Liver (tissue), 9 donors: Measurements from ENCODE around the gene AKAP12. TPM values are rescaled to one million over a fixed set of nuclear protein-coding genes. Genes with fewer than 3 reads are reported as not detected.

Experiments
- DNase-seq: peaks from one replicate; pipeline ENCODE4 v3.0.0-alpha.2; 2017; ENCODE audit warnings: low spot score
- H3K27ac ChIP-seq, 2 donors: one replicate each; pipeline ENCODE4 v1.7.0; 2013; ENCODE audit warnings: inconsistent platforms in 2 of 2, low read length in 2 of 2, control low read depth in 1 of 2, low read depth in 1 of 2, mild to moderate bottlenecking in 1 of 2
- H3K27me3 ChIP-seq, 4 donors: one replicate each; pipeline versions ENCODE4 v1.6.1 to v1.7.0; 2013; ENCODE audit warnings: low read length in 3 of 4, inconsistent platforms in 1 of 4, mild to moderate bottlenecking in 1 of 4, moderate library complexity in 1 of 4; ENCODE audit not compliant: control insufficient read depth in 4 of 4, insufficient read depth in 4 of 4
- H3K36me3 ChIP-seq, 4 donors: one replicate each; pipeline versions ENCODE4 v1.6.1 to v1.7.0; 2013; ENCODE audit warnings: low read length in 3 of 4, mild to moderate bottlenecking in 3 of 4, low read depth in 1 of 4, moderate library complexity in 1 of 4; ENCODE audit not compliant: control insufficient read depth in 4 of 4, insufficient read depth in 3 of 4
- H3K4me1 ChIP-seq, 4 donors: one replicate each; pipeline versions ENCODE4 v1.6.1 to v1.7.0; 2013; ENCODE audit warnings: low read length in 3 of 4, mild to moderate bottlenecking in 3 of 4, moderate library complexity in 1 of 4; ENCODE audit not compliant: control insufficient read depth in 4 of 4, insufficient read depth in 4 of 4
- H3K4me3 ChIP-seq, 3 donors: one replicate each; pipeline versions ENCODE4 v1.6.1 to v1.7.0; 2013; ENCODE audit warnings: low read length in 3 of 3, control low read depth in 1 of 3, low read depth in 1 of 3, mild to moderate bottlenecking in 1 of 3
- H3K9ac ChIP-seq, 2 donors: one replicate each; pipeline ENCODE4 v1.7.0; 2013; ENCODE audit warnings: low read length in 2 of 2, mild to moderate bottlenecking in 2 of 2, moderate library complexity in 2 of 2, control low read depth in 1 of 2, low read depth in 1 of 2
- H3K9me3 ChIP-seq, 4 donors: one replicate each; pipeline versions ENCODE4 v1.6.1 to v1.7.0; 2013; ENCODE audit warnings: low read length in 3 of 4; ENCODE audit not compliant: control insufficient read depth in 4 of 4
- ATF3 ChIP-seq: IDR thresholded peaks from 2 replicates; pipeline ENCODE4 v1.6.1; 2016; ENCODE audit warnings: antibody characterized with exemption
- CTCF ChIP-seq: fragments of 150-350 bp; IDR thresholded peaks from 2 replicates; pipeline ENCODE4 v1.5.1; 2017; ENCODE audit warnings: improper control_type of control experiment, low read depth, low read length; ENCODE audit not compliant: missing input control
- EGR1 ChIP-seq, 2 donors: IDR thresholded peaks; 2 replicates each; pipeline ENCODE4 v1.6.1; 2016 to 2018; ENCODE audit warnings: antibody characterized with exemption in 2 of 2, low read depth in 2 of 2
- FOXA1 ChIP-seq: IDR thresholded peaks from 2 replicates; pipeline ENCODE4 v1.6.1; 2016; ENCODE audit warnings: antibody characterized with exemption
- FOXA2 ChIP-seq: IDR thresholded peaks from 2 replicates; pipeline ENCODE4 v1.6.1; 2016; ENCODE audit warnings: antibody characterized with exemption
- GABPA ChIP-seq, 2 donors: IDR thresholded peaks in 1 of 2; conservative IDR thresholded peaks in 1 of 2; 2 replicates each; pipeline ENCODE4 v1.6.1; 2016; ENCODE audit warnings: antibody characterized with exemption in 2 of 2, mild to moderate bottlenecking in 1 of 2, moderate library complexity in 1 of 2
- HNF4G ChIP-seq: IDR thresholded peaks from 2 replicates; pipeline ENCODE4 v1.6.1; 2016; ENCODE audit warnings: antibody characterized with exemption
- JUND ChIP-seq, 2 donors: IDR thresholded peaks; 2 replicates each; pipeline ENCODE4 v1.6.1; 2016; ENCODE audit warnings: antibody characterized with exemption in 2 of 2
- MAX ChIP-seq: IDR thresholded peaks from 2 replicates; pipeline ENCODE4 v1.6.1; 2016; ENCODE audit warnings: antibody characterized with exemption
- NR2F2 ChIP-seq: IDR thresholded peaks from 2 replicates; pipeline ENCODE4 v1.6.1; 2016; ENCODE audit warnings: antibody characterized with exemption
- RAD21 ChIP-seq, 2 donors: IDR thresholded peaks; 2 replicates each; pipeline ENCODE4 v1.6.1; 2016; ENCODE audit warnings: antibody characterized with exemption in 2 of 2, mild to moderate bottlenecking in 2 of 2
- REST ChIP-seq: IDR thresholded peaks from 2 replicates; pipeline ENCODE4 v1.6.1; 2016; ENCODE audit warnings: antibody characterized with exemption, mild to moderate bottlenecking
- RXRA ChIP-seq, 2 donors: IDR thresholded peaks; 2 replicates each; pipeline ENCODE4 v1.6.1; 2017 to 2018; ENCODE audit warnings: antibody characterized with exemption in 2 of 2, mild to moderate bottlenecking in 1 of 2
- SP1 ChIP-seq: IDR thresholded peaks from 2 replicates; pipeline ENCODE4 v1.6.1; 2018; ENCODE audit warnings: antibody characterized with exemption, mild to moderate bottlenecking
- TAF1 ChIP-seq: conservative IDR thresholded peaks from 2 replicates; pipeline ENCODE4 v1.6.1; 2016; ENCODE audit warnings: antibody characterized with exemption, mild to moderate bottlenecking
- YY1 ChIP-seq: IDR thresholded peaks from 2 replicates; pipeline ENCODE4 v1.6.1; 2016; ENCODE audit warnings: antibody characterized with exemption, mild to moderate bottlenecking
- ZBTB33 ChIP-seq: IDR thresholded peaks from 2 replicates; pipeline ENCODE4 v1.6.1; 2016; ENCODE audit warnings: antibody characterized with exemption
- WGBS: extraction: QIAGEN DNeasy Blood & Tissue Kit; methylation state at CpG from one replicate; pipeline ENCODE4 v1.1.7; 2013; 5-methylcytosine and 5-hydroxymethylcytosine counted together
- polyA plus RNA-seq, 2 donors: library from polyadenylated mRNA; stranded (reverse) in 1 of 2; unstranded in 1 of 2; fragments of 200-250 nt in 1 of 2; fragments of >200 nt in 1 of 2; fragmentation: Nextera tagmentation in 1 of 2; extraction: Ambion mirVana in 1 of 2; gene quantifications; one replicate each; pipeline versions ENCODE4 v1.2.1 to v1.2.3, GENCODE V29; 2013 to 2015
- total RNA-seq, 2 donors: library from RNA; depleted of rRNA; stranded (reverse); fragments of >200 nt; gene quantifications; one replicate each; pipeline ENCODE4 v1.2.3, GENCODE V29; 2014
- donor health status: healthy.
- donor health status: healthy.
- donor health status: healthy.
- donor health status: healthy.
- donor health status: healthy.

Gene AKAP12
- total RNA-seq (10 to 100 TPM in 1 of 2 donors, 1 to 10 TPM in 1; 8.0 to 14.8 TPM), polyA plus RNA-seq (1 to 10 TPM; 6.7 to 9.2 TPM)

GRCh38 chr6:151239603-151240035 lies at the start of gene AKAP12:
Gene AKAP12 (plus strand): TSS chr6:151239967. CDS start chr6:151240563, 596 bp downstream.
- H3K27ac ChIP-seq, result peak within 1 kb of the TSS; percentile 53 to 57
- H3K36me3 ChIP-seq, result no peaks in the 10 kb centered on the region
- no peak for TF ChIP-seq SP1
- no peak for TF ChIP-seq FOXA1
- no peak for TF ChIP-seq MAX
- no peak for TF ChIP-seq YY1
- no peak for TF ChIP-seq TAF1
- no peak for TF ChIP-seq ZBTB33
- TF ChIP-seq EGR1 (IDR thresholded peaks at IDR 0.05; ENCODE audit: low read depth in 2 of 2), result no peak
- TF ChIP-seq HNF4G, result no peak
- no peak for TF ChIP-seq FOXA2
- TF ChIP-seq REST, result no peak
- TF ChIP-seq CTCF, result no peak
- TF ChIP-seq RXRA (IDR thresholded peaks at IDR 0.05), result no peak
- no peak for TF ChIP-seq GABPA (IDR thresholded peaks at IDR 0.05 in 1 of 2, conservative IDR thresholded peaks at IDR 0.05 in 1 of 2)
- no peak for TF ChIP-seq JUND (IDR thresholded peaks at IDR 0.05)
- TF ChIP-seq NR2F2, result no peak
- TF ChIP-seq ATF3, result no peak
- no peaks in the 10 kb centered on the region for H3K9me3 ChIP-seq
- H3K9ac ChIP-seq, result no peak within 1 kb of the TSS
- no peak for DNase-seq
- H3K27me3 ChIP-seq, result peaks cover 0 to 3% (median 0%) of the 10 kb centered on the region in 4 donors
- WGBS, result 24% methylated on average over 23 of the region's 23 CpGs
- peak within 1 kb of the TSS in 2 of 3 donors; percentile 40 to 63 for H3K4me3 ChIP-seq
- peaks cover 6 to 15% (median 11%) of the 10 kb centered on the region in 4 donors for H3K4me1 ChIP-seq

- no peaks in the 10 kb centered on the region for H3K4me1 ChIP-seq
- H3K9me3 ChIP-seq, result no peaks in the 10 kb centered on the region
- 67% methylated on average over 4 of the region's 4 CpGs for WGBS
- DNase-seq, result no peak
- TF ChIP-seq FOXA2 (no peak), RAD21 (IDR thresholded peaks at IDR 0.05) (no peak), MAX (no peak)
- H3K9ac ChIP-seq, result no peak overlapping the region
- H3K27ac ChIP-seq, result no peak overlapping the region
- no peak overlapping the region for H3K4me3 ChIP-seq
- H3K27me3 ChIP-seq, result no peaks in the 10 kb centered on the region
- H3K36me3 ChIP-seq, result no peaks in the 10 kb centered on the region
Observed at GRCh38 chr6:151191527-151191926, 48.2 kb upstream of the AKAP12 start.
